Keratinocyte (primary cell): ENCODE data around the gene DAPL1. TPM values are rescaled to one million over a fixed set of nuclear protein-coding genes. Genes with fewer than 3 reads are reported as not detected.

Experiments used
- DNase-seq: peaks from one replicate; pipeline ENCODE4 v3.0.0-alpha.2; 2011; ENCODE audit warnings: low read depth, missing footprints, low spot score
- FAIRE-seq: peaks from 2 replicates; lab custom pipeline; 2011; peaks lifted over from hg19 to GRCh38; lab: Jason Lieb, UNC
- H2AFZ ChIP-seq: 2 replicates; pipeline ENCODE4 v1.6.0; 2012; ENCODE audit warnings: low read length, control low read depth, inconsistent platforms; ENCODE audit not compliant: control insufficient read depth
- H3K27ac ChIP-seq: 2 replicates; pipeline ENCODE4 v1.5.1; 2011; ENCODE audit warnings: low read length; ENCODE audit not compliant: control insufficient read depth, insufficient read depth
- H3K27me3 ChIP-seq: 3 replicates; pipeline ENCODE4 v1.6.0; 2011; ENCODE audit warnings: low read length; ENCODE audit not compliant: control insufficient read depth, insufficient read depth; ENCODE audit errors: extremely low read depth
- H3K36me3 ChIP-seq, 2 experiments: 2 replicates in 1 of 2; 3 replicates in 1 of 2; pipeline ENCODE4 v1.5.1; 2011; ENCODE audit warnings: low read length in 2 of 2, mild to moderate bottlenecking in 1 of 2; ENCODE audit not compliant: control insufficient read depth in 2 of 2, insufficient read depth in 2 of 2; ENCODE audit errors: extremely low read depth in 1 of 2
- H3K4me1 ChIP-seq: 3 replicates; pipeline ENCODE4 v1.5.1; 2011; ENCODE audit warnings: low read length; ENCODE audit not compliant: control insufficient read depth, insufficient read depth; ENCODE audit errors: extremely low read depth
- H3K4me2 ChIP-seq: 3 replicates; pipeline ENCODE4 v1.6.0; 2011; ENCODE audit warnings: low read depth, low read length; ENCODE audit not compliant: control insufficient read depth, insufficient read depth; ENCODE audit errors: extremely low read depth
- H3K4me3 ChIP-seq, 3 experiments: fragments of 200-600 bp in 1 of 3; sonication (generic) in 1 of 3; 2 replicates in 2 of 3; 3 replicates in 1 of 3; pipeline ENCODE4 v1.5.1; 2011 to 2016; ENCODE audit warnings: low read length in 3 of 3, mild to moderate bottlenecking in 3 of 3, control low read depth in 2 of 3, inconsistent platforms in 1 of 3, low read depth in 1 of 3, mixed read lengths in 1 of 3, mixed run types in 1 of 3, moderate library complexity in 1 of 3; ENCODE audit not compliant: control insufficient read depth in 2 of 3, insufficient read depth in 2 of 3; ENCODE audit errors: extremely low read depth in 1 of 3
- H3K79me2 ChIP-seq: 2 replicates; pipeline ENCODE4 v1.6.0; 2012; ENCODE audit warnings: low read length; ENCODE audit not compliant: control insufficient read depth, insufficient read depth
- H3K9ac ChIP-seq: 3 replicates; pipeline ENCODE4 v1.6.0; 2011; ENCODE audit warnings: low read length; ENCODE audit not compliant: control insufficient read depth, insufficient read depth; ENCODE audit errors: extremely low read depth
- H3K9me1 ChIP-seq: 3 replicates; pipeline ENCODE4 v1.6.0; 2011; ENCODE audit warnings: low read length; ENCODE audit not compliant: control insufficient read depth, insufficient read depth; ENCODE audit errors: extremely low read depth
- H3K9me3 ChIP-seq: 2 replicates; pipeline ENCODE4 v1.5.1; 2012; ENCODE audit warnings: low read depth, low read length; ENCODE audit not compliant: control insufficient read depth
- H4K20me1 ChIP-seq: 3 replicates; pipeline ENCODE4 v1.6.0; 2011; ENCODE audit warnings: low read length; ENCODE audit not compliant: control insufficient read depth, insufficient read depth; ENCODE audit errors: extremely low read depth
- EZH2 ChIP-seq: IDR thresholded peaks from one replicate; pipeline ENCODE4 v1.6.1; 2012; ENCODE audit warnings: inconsistent platforms, mild to moderate bottlenecking, low read length, moderate library complexity
- dilution Hi-C: fragments of 300-500 bp; cut with MboI; formaldehyde crosslinking; loops from one replicate; pipeline ENCODE4 v1.7.0; 2020; ENCODE audit warnings: low sequenced_read_pairs; ENCODE audit not compliant: extremely low pct_ligation_motif_present
- polyA plus RNA-seq, 5 experiments: library from polyadenylated mRNA; depleted of rRNA in 3 of 5; stranded (reverse) in 3 of 5; stranded (forward) in 1 of 5; unstranded in 1 of 5; fragments of >200 nt; gene quantifications; 1 replicate in 1 of 5; 2 replicates in 3 of 5; 3 replicates in 1 of 5; pipeline versions ENCODE4 v1.2.1 to v1.2.3, GENCODE V29; 2011 to 2012; ENCODE audit warnings: missing spikeins in 2 of 5, low read depth in 1 of 5, low replicate concordance in 1 of 5
- TF ChIP-seq, protein P1 (sequence below), 3 experiments: IDR thresholded peaks in 1 of 3; conservative IDR thresholded peaks in 1 of 3; optimal IDR thresholded peaks in 1 of 3; 2 replicates in 2 of 3; 3 replicates in 1 of 3; pipeline versions ENCODE3 to v1.5.1; 2011; ENCODE audit warnings: low read length in 3 of 3, mild to moderate bottlenecking in 3 of 3, moderate library complexity in 2 of 3, control low read depth in 1 of 3, inconsistent platforms in 1 of 3; ENCODE audit not compliant: insufficient read depth in 2 of 3; ENCODE audit errors: extremely low read depth in 1 of 3

DAPL1 gene
- polyA plus RNA-seq, 1 donor (not counting 4 experiments of a cell fraction or from before 2014, with no cell fraction given), result 4.8 TPM

DNA sequence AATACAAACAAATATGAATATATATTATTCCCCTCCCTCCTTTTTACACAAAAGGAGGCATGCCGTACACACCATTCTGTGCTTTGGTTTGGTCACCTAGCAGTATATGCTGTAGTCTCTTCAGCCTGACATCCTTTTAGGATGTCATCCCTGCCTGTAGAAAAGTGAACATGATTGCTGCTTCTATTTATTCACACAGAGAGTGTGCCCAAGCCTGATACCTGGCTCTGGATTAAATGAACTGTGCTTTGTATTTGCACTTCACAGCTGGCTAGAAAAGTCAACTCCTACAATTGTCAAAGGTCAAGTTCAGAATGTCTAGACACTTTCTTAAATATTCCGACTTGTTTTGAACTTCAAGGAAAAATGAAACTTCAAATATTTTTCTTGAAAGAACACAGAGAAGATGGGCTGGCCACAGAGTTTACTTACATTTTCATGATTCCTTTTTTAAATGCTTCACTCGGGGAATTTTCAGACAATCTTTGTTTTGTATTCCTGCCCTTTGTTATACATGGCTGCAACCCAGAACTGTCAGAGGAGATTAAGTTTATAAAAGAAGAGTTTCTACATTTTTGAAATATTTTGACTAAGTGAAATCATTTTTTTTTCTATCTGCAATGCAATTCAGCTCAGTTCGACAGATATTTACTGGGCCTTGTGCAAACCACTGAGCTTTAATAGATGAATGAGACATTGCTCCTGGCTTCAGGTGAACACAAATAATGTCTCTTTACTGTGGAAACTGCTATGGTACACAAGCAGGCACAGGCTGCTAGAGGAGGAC is 33.5 kb downstream of the DAPL1 start:
- Histone ChIP-seq H3K4me2 (no peak overlapping the region), H2AFZ (no peak overlapping the region), H3K9ac (no peak overlapping the region), H3K9me3 (no peaks in the 10 kb centered on the region), H3K79me2 (no peaks in the 10 kb centered on the region), H3K27ac (no peak overlapping the region), H3K4me1 (no peaks in the 10 kb centered on the region), H3K27me3 (no peaks in the 10 kb centered on the region), H3K36me3 (no peaks in the 10 kb centered on the region), H3K4me3 (no peak overlapping the region), H4K20me1 (no peaks in the 10 kb centered on the region), H3K9me1 (no peaks in the 10 kb centered on the region)
- FAIRE-seq (no peak), DNase-seq (no peak)
- dilution Hi-C loops, result no loop called here
- TF ChIP-seq, protein P1, sequence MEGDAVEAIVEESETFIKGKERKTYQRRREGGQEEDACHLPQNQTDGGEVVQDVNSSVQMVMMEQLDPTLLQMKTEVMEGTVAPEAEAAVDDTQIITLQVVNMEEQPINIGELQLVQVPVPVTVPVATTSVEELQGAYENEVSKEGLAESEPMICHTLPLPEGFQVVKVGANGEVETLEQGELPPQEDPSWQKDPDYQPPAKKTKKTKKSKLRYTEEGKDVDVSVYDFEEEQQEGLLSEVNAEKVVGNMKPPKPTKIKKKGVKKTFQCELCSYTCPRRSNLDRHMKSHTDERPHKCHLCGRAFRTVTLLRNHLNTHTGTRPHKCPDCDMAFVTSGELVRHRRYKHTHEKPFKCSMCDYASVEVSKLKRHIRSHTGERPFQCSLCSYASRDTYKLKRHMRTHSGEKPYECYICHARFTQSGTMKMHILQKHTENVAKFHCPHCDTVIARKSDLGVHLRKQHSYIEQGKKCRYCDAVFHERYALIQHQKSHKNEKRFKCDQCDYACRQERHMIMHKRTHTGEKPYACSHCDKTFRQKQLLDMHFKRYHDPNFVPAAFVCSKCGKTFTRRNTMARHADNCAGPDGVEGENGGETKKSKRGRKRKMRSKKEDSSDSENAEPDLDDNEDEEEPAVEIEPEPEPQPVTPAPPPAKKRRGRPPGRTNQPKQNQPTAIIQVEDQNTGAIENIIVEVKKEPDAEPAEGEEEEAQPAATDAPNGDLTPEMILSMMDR (optimal IDR thresholded peaks at IDR 0.05 in 1 of 3, IDR thresholded peaks at IDR 0.05 in 1 of 3, conservative IDR thresholded peaks at IDR 0.05 in 1 of 3; ENCODE audit: extremely low read depth in 1 of 3, insufficient read depth in 2 of 3, low read length in 3 of 3), result no peak
- no peak for TF ChIP-seq EZH2

DNA sequence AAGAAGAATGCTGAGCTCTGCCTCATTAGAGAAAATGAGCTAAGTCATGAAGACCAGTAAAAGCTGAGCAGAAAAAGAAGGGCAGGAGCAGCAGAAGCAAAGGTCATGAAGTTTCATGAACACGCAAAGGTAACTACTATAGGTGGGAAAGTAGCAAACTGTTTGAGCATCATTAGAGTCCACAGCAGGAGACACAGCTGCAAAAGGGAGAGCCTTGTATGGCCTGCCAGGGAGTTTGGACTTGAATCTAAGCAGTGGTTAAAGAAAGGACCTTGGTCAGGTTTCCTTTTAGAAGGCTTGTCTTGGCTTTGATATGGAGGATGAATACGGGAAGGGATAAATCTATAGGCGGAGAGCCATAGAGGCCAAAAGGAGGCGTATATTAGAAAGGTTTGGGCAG is 34.0 kb downstream of the DAPL1 start:
- no peak overlapping the region for H3K27ac ChIP-seq
- H3K9me1 ChIP-seq, result no peaks in the 10 kb centered on the region
- no peaks in the 10 kb centered on the region for H3K79me2 ChIP-seq
- DNase-seq (no peak), FAIRE-seq (no peak)
- no peak for TF ChIP-seq EZH2
- TF ChIP-seq, protein P1 (optimal IDR thresholded peaks at IDR 0.05 in 1 of 3, IDR thresholded peaks at IDR 0.05 in 1 of 3, conservative IDR thresholded peaks at IDR 0.05 in 1 of 3; ENCODE audit: extremely low read depth in 1 of 3, insufficient read depth in 2 of 3, low read length in 3 of 3), result no peak
- dilution Hi-C loops, result no loop called here
- no peak overlapping the region for H3K4me2 ChIP-seq
- no peaks in the 10 kb centered on the region for H3K4me1 ChIP-seq
- H3K9ac ChIP-seq, result no peak overlapping the region
- no peaks in the 10 kb centered on the region for H4K20me1 ChIP-seq
- no peak overlapping the region for H2AFZ ChIP-seq
- no peaks in the 10 kb centered on the region for H3K9me3 ChIP-seq
- no peaks in the 10 kb centered on the region for H3K36me3 ChIP-seq
- H3K27me3 ChIP-seq, result no peaks in the 10 kb centered on the region
- H3K4me3 ChIP-seq, result no peak overlapping the region
